ENCODE measurements around the gene CLSTN2. TPM values are rescaled to one million over a fixed set of nuclear protein-coding genes. Genes with fewer than 3 reads are reported as not detected.

CLSTN2 gene
- total and polyA plus RNA-seq, 5 experiments from 2014 or later: not detected

DNA sequence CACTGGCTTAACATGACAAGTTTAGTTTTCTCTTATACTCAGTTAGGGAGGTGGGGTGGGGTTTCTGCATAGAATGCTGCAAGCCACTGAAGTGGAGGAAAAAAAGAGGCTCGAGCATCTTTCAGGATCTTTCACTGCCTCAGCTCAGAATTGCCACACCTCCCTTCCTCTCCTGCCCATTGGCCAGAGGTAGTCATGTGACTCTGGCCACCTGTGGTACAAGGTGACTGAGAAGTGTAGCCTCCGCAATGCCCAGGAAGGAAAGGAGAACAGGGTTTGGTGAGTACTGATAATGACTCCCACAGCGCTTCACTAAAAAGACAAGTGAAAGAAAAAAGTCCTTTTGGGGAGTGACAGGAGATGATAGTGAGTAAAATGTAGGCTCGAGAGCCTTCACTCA, 618.6 kb downstream of the CLSTN2 start:
- Mint-ChIP-seq H3K4me1 (no peaks in the 10 kb centered on the region), H3K27ac (no peak overlapping the region), H3K27me3 (peaks cover 0 to 12% (median 0%) of the 10 kb centered on the region in 5 donors), H3K4me3 (no peak overlapping the region), H3K36me3 (no peaks in the 10 kb centered on the region), H3K9me3 (peaks cover 0 to 13% (median 0%) of the 10 kb centered on the region in 9 donors)
- DNase-seq: no peak
- POLR2A ChIA-PET: no interaction called here
- ATAC-seq: no peak

DNA sequence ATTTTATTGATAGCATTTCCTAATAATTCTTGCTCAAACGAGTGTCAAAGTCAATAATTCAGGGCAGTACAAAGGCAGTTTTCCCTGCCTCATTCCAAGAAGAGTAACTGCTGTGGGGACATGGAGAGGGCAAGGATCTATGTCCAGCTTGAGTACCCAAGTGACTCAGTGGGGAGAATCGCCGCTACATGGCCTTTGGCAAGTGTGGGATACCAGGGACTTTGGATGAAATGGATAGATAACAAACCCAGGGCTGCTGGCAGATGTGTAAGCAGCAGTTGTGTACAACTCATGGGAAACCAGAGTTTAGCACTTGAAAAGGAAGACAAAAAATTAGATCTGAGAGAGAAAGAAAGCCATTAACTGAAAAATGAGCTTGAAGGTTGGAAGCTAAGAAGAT, 620.7 kb downstream of the CLSTN2 start:
- H3K4me3 Mint-ChIP-seq: no peak overlapping the region
- POLR2A ChIA-PET: no interaction called here
- no peak overlapping the region for H3K27ac Mint-ChIP-seq
- H3K27me3 Mint-ChIP-seq: peaks cover 0 to 20% (median 2%) of the 10 kb centered on the region in 5 donors
- H3K4me1 Mint-ChIP-seq: no peaks in the 10 kb centered on the region
- no peak for DNase-seq
- no peaks in the 10 kb centered on the region for H3K36me3 Mint-ChIP-seq
- peaks cover 0 to 13% (median 0%) of the 10 kb centered on the region in 9 donors for H3K9me3 Mint-ChIP-seq
- no peak for ATAC-seq

DNA sequence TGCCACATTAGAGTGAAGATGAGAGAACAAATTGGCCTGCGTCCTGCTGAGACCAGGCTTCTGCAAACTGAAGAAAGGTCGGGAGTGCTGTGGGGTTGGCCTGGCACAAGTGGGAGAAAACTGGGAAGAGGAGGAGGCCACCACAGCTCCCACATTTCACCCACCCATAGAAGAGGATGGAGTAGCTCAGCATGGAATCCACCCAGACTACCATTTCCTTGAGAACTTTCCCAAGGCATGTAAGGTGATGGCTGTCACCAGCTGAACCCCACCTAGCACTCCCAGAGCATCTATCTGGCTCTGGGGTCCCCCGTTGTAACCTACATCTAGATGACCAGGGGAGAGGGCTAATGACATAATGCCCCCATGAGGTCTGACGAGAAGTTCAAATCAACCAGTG, 622.5 kb downstream of the CLSTN2 start:
- no peaks in the 10 kb centered on the region for H3K36me3 Mint-ChIP-seq
- POLR2A ChIA-PET: no interaction called here
- peaks cover 0 to 21% (median 3%) of the 10 kb centered on the region in 5 donors for H3K27me3 Mint-ChIP-seq
- DNase-seq (no peak), ATAC-seq (no peak)
- H3K27ac Mint-ChIP-seq: no peak overlapping the region
- H3K9me3 Mint-ChIP-seq: peaks cover 0 to 13% (median 0%) of the 10 kb centered on the region in 9 donors
- H3K4me1 Mint-ChIP-seq: no peaks in the 10 kb centered on the region
- no peak overlapping the region for H3K4me3 Mint-ChIP-seq

DNA sequence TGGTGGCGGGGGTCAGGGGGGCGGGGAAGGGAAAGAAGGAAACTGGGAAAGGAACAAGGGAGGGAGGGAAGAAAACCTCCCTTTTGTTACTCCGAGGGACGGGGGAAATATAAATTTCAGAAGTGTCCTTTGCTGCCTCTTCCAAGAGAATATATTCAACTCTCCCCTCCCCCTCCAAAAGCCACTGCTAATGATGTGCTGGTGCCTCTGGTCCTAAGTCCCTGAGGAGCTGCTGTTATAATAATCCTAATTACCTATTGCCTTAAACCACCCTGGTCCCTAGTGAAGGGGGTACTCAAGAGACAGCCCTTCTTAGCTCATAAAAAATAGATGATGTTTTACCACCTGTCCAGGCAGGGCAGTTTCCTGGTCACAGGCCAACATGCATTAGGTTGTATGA, 624.6 kb downstream of the CLSTN2 start:
- POLR2A ChIA-PET: no interaction called here
- Mint-ChIP-seq H3K4me3 (no peak overlapping the region), H3K27me3 (peaks cover 0 to 21% (median 4%) of the 10 kb centered on the region in 5 donors), H3K27ac (no peak overlapping the region), H3K4me1 (no peaks in the 10 kb centered on the region), H3K36me3 (no peaks in the 10 kb centered on the region), H3K9me3 (peaks cover 0 to 13% (median 0%) of the 10 kb centered on the region in 9 donors)
- no peak for ATAC-seq
- DNase-seq: no peak

DNA sequence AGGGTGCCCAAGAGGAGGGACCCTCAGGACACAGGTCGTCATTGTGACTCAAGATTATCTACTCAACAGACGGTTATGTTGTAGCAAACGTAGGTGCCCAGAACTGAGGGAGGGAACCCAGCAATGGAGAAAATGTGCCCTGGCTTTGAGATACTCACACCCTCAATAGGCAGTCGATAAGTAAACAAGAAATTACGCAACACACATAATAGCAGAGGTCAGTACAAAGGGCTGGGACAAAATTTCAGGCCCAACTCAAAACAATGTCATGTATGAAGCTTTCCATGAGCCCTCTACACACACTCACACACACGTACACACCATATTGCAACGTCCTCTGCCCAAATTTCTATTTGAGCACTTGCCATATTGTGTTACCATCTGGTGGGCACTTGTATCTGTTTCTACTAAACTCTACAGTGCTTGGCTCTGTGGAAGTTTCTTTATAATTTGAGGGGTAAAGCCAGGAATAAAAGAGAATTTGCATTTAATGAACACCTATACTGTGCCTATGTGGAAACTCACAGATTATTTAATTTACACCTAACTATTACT, 628.3 kb downstream of the CLSTN2 start:
- no peaks in the 10 kb centered on the region for H3K36me3 Mint-ChIP-seq
- ATAC-seq: no peak
- H3K27me3 Mint-ChIP-seq: peaks cover 0 to 12% (median 4%) of the 10 kb centered on the region in 5 donors
- no peaks in the 10 kb centered on the region for H3K4me1 Mint-ChIP-seq
- no peak for DNase-seq
- POLR2A ChIA-PET: no interaction called here
- H3K4me3 Mint-ChIP-seq: no peak overlapping the region
- peaks cover 0 to 2% (median 0%) of the 10 kb centered on the region in 9 donors for H3K9me3 Mint-ChIP-seq
- H3K27ac Mint-ChIP-seq: no peak overlapping the region

DNA sequence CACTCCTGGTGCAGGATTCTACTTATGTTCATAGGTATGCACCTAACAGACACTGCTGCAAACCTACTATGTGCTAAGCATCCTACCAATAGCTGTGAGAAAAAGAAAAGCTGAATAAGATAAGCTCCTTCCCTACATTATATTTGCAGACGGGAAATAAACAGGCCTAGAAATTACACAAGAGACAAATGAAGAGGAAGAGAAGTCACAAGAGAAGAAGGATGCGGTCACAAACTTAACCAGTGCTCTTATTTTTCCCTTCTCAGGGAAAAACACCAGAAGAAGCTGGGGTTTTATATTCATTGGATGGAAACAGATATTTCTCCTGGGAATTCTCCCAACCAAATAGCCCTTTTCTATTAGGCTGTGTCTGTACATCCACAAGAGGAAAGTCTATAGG, 633.1 kb downstream of the CLSTN2 start:
- no peaks in the 10 kb centered on the region for H3K9me3 Mint-ChIP-seq
- H3K4me3 Mint-ChIP-seq: no peak overlapping the region
- H3K4me1 Mint-ChIP-seq: peaks cover 0 to 8% (median 0%) of the 10 kb centered on the region in 4 donors
- no peak for ATAC-seq
- H3K27me3 Mint-ChIP-seq: peaks cover 0 to 3% (median 0%) of the 10 kb centered on the region in 5 donors
- POLR2A ChIA-PET: no interaction called here
- no peak overlapping the region for H3K27ac Mint-ChIP-seq
- no peaks in the 10 kb centered on the region for H3K36me3 Mint-ChIP-seq
- DNase-seq: no peak

DNA sequence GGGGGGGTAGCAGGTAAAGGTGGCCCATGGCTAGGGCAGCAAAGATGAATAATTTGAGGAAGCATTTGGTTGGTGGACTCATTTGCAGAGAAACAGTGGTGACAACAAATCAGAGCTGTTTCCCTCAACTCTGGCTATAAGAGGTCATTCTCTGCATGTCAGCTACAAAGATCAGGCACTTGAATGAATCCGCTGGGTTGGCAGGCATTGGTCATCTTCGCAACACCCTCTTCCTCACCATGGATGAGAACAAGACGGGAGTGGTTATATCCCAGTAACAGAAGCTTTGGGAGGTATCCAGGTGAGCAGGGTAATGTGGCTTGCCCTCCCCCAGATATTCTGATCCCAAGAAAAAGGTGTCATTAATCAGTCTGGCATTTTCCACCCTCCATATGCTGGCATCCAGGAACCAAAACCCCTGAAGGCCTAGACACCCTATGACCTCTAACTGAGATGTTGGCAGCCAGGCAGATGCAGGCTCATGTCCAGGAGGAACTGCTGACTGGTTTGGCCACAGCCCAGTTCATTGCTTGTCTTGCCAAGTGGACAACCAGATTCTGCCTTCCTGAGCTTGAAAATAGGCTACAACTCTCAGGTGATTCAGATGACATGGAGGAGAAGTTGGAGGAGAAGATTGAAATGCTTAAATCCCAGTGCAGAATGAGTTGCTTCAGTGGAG, 634.0 kb downstream of the CLSTN2 start:
- H3K36me3 Mint-ChIP-seq: no peaks in the 10 kb centered on the region
- peaks cover 0 to 3% (median 0%) of the 10 kb centered on the region in 5 donors for H3K27me3 Mint-ChIP-seq
- POLR2A ChIA-PET: no interaction called here
- peaks cover 0 to 8% (median 0%) of the 10 kb centered on the region in 4 donors for H3K4me1 Mint-ChIP-seq
- H3K9me3 Mint-ChIP-seq: no peaks in the 10 kb centered on the region
- no peak overlapping the region for H3K4me3 Mint-ChIP-seq
- H3K27ac Mint-ChIP-seq: peak overlapping the region in 1 of 10 donors; percentile 12
- DNase-seq: no peak
- no peak for ATAC-seq

DNA sequence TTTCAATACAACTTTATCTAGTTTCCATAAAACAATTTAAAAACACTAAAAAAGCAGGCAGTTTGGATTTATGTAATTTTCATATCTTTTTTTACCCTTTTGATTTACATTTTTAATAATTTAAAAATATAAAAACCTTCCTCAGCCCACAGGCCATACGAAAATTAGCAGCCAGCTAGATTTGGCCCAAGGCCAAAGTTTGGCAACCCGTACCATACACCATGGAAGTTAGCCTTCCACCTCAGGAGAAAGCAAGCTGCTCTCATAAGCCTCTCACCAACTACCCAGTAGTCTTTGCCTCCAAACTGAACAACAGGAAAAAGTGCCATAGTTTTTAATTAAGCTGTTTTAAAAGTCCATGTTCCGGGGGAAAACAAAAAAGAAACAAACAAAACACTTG, 635.6 kb downstream of the CLSTN2 start:
- Mint-ChIP-seq H3K9me3 (no peaks in the 10 kb centered on the region), H3K4me3 (no peak overlapping the region), H3K27me3 (peaks cover 0 to 3% (median 0%) of the 10 kb centered on the region in 5 donors), H3K36me3 (no peaks in the 10 kb centered on the region), H3K4me1 (peaks cover 0 to 8% (median 0%) of the 10 kb centered on the region in 4 donors), H3K27ac (no peak overlapping the region)
- POLR2A ChIA-PET: no interaction called here
- ATAC-seq: no peak
- no peak for DNase-seq

DNA sequence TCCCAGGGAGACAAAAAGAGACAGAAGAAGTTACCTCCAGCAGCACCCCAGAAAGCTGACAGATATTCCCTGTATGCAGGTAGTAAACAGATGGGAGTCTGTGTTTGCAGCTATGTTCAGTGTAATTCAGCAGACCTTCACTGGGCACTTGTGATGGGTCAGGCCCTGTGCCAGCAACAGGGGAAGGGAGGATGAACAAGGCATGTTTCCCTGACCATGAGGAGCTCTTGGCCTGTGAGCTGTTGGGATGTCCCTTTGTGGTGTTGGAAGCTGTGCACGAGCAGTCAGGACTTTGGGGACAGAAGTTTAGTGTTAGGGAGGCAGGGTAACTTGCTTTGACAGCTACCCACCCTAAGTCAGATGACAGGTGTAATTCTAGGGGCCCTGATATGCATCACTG, 636.9 kb downstream of the CLSTN2 start:
- Mint-ChIP-seq H3K36me3 (no peaks in the 10 kb centered on the region), H3K9me3 (no peaks in the 10 kb centered on the region), H3K27me3 (no peaks in the 10 kb centered on the region), H3K4me3 (no peak overlapping the region), H3K4me1 (peaks cover 0 to 8% (median 0%) of the 10 kb centered on the region in 4 donors), H3K27ac (no peak overlapping the region)
- POLR2A ChIA-PET: no interaction called here
- DNase-seq (no peak), ATAC-seq (no peak)

DNA sequence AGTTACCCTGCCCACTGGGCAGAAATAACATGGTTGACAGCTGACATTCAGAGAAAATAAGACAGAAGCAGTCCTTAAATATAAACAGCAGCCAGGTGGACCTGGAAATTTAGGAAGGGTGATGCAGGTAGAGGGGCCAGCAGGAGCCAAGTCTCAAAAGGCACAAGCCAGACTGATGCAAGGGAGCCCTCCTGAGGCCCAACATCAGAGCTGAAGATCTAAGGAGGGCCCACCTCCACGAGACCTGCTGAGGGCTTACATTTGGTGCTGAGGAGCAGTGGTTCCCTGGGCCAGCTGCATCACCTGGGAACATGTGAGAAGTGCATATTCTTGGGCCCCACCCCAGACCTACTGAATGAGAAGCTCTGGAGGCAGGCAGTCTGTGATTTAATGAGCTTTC, 637.3 kb downstream of the CLSTN2 start:
- POLR2A ChIA-PET: no interaction called here
- Mint-ChIP-seq H3K36me3 (no peaks in the 10 kb centered on the region), H3K9me3 (no peaks in the 10 kb centered on the region), H3K27me3 (peaks cover 0 to 1% (median 0%) of the 10 kb centered on the region in 5 donors), H3K27ac (no peak overlapping the region), H3K4me3 (no peak overlapping the region), H3K4me1 (peaks cover 0 to 8% (median 0%) of the 10 kb centered on the region in 4 donors)
- ATAC-seq (no peak), DNase-seq (no peak)

DNA sequence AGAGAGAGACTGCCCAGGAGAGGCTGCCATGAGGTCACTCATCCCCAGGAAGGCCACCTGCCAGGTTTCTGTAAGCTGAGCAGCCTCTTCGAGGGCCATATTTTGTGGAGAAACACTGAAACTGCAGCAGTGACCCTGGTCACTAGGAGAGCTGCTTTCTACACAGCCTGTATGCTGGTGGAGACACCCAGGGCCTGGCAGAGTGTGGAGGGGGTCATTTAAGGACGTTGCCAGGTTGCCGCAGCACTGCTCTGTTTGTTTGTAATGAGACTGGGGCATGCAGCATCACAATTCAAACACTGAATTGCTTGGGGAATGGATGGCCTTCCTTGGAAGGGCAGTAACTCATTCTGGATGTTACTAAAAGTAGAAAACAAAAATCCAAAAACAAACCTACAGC, 638.0 kb downstream of the CLSTN2 start:
- POLR2A ChIA-PET: no interaction called here
- peaks cover 0 to 1% (median 0%) of the 10 kb centered on the region in 5 donors for H3K27me3 Mint-ChIP-seq
- DNase-seq: no peak
- H3K4me3 Mint-ChIP-seq: no peak overlapping the region
- H3K4me1 Mint-ChIP-seq: peaks cover 0 to 8% (median 0%) of the 10 kb centered on the region in 4 donors
- no peak for ATAC-seq
- H3K9me3 Mint-ChIP-seq: no peaks in the 10 kb centered on the region
- no peak overlapping the region for H3K27ac Mint-ChIP-seq
- no peaks in the 10 kb centered on the region for H3K36me3 Mint-ChIP-seq

DNA sequence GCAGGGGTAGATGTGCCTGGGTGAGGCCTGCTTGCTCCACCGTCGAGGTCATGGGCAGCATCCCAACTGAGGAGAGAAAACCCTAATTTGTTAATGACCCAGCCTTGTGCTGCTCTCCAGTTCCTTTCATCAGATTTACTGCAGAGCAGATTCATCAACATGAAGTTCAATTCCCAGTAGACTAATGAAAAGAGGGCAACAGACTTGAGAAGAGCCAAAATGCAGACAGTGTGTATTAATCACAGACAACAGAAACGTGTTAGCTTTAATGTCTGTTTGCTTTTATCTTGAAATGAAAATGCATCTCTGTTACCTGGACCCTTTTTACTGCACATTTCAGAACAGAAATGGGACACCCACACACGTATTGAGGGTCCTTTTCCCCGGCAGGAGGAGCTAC, 639.4 kb downstream of the CLSTN2 start:
- Mint-ChIP-seq H3K36me3 (no peaks in the 10 kb centered on the region), H3K4me1 (peaks cover 0 to 8% (median 0%) of the 10 kb centered on the region in 4 donors), H3K9me3 (no peaks in the 10 kb centered on the region), H3K4me3 (no peak overlapping the region), H3K27ac (no peak overlapping the region), H3K27me3 (peaks cover 0 to 13% (median 5%) of the 10 kb centered on the region in 5 donors)
- POLR2A ChIA-PET: no interaction called here
- ATAC-seq (no peak), DNase-seq (no peak)

DNA sequence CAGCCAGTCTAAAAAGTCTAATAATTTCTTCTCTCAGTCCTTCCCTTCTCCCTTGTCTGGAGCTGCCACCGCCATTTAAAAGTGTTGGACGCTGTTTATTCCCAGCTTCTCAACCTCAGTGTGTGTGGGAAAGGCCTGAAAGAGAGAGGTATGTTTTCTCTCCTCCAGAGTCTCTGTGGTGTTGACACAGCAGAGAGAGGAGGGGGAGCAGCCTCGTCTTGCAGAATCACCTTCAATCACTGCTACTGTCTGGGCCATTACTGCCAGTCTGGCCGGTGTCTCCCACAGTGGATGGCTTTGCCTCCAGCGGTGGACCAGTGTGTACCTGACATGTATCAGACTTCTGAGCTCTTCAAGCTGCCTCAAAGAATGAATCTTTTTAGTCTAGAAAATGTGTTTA, 641.5 kb downstream of the CLSTN2 start:
- DNase-seq (no peak), ATAC-seq (no peak)
- Mint-ChIP-seq H3K27ac (no peak overlapping the region), H3K36me3 (no peaks in the 10 kb centered on the region), H3K9me3 (no peaks in the 10 kb centered on the region), H3K27me3 (peaks cover 3 to 24% (median 7%) of the 10 kb centered on the region in 5 donors), H3K4me3 (no peak overlapping the region), H3K4me1 (peaks cover 0 to 6% (median 0%) of the 10 kb centered on the region in 4 donors)
- POLR2A ChIA-PET: no interaction called here

DNA sequence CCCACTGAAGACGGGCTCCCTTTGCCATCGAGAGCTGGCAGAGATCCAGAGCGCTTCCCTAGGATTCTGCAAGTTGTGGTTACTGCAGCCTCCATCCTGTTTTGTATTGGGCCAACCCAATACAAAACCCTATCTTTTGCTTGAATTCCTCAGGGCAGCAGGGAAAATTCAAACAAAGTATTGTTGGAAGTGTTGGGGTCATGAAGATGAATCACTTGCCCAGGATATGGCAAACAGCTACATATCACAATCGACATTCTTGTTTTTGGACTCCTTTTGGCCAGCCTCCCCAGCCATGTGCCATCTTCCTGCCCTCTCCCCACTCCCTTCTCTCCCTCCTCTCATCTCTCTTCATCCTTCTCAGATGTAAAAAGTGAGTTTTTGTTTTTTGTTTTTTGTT, 642.9 kb downstream of the CLSTN2 start:
- no peak for ATAC-seq
- DNase-seq: no peak
- Mint-ChIP-seq H3K4me1 (no peaks in the 10 kb centered on the region), H3K27ac (no peak overlapping the region), H3K27me3 (peaks cover 3 to 24% (median 7%) of the 10 kb centered on the region in 5 donors), H3K36me3 (no peaks in the 10 kb centered on the region), H3K4me3 (no peak overlapping the region), H3K9me3 (no peaks in the 10 kb centered on the region)
- POLR2A ChIA-PET: no interaction called here
